Mucosa of descending colon (tissue), 3 donors: ENCODE data around the gene CARD14. TPM values are rescaled to one million over a fixed set of nuclear protein-coding genes. Genes with fewer than 3 reads are reported as not detected.
A peak's percentile ranks its signal among the peaks of the same experiment; 100 is the strongest.

Experiments used
- ATAC-seq: fragments of 200-7000 bp; cut with Tn5 transposase; one replicate; pipeline ENCODE4 v1.9.1; 2020; ENCODE audit warnings: mild to moderate bottlenecking, moderate library complexity
- DNase-seq, 3 donors: peaks; one replicate each; pipeline ENCODE4 v3.0.0-alpha.2; 2020
- H3K36me3 ChIP-seq: fragments of 200-600 bp; one replicate; pipeline ENCODE4 v1.8.0; 2021; ENCODE audit warnings: low read depth, mild to moderate bottlenecking
- H3K4me1 ChIP-seq: fragments of 200-600 bp; one replicate; pipeline ENCODE4 v1.8.0; 2021; ENCODE audit warnings: low read depth, mild to moderate bottlenecking
- H3K4me3 ChIP-seq: fragments of 200-600 bp; one replicate; pipeline ENCODE4 v1.8.0; 2021; ENCODE audit warnings: mild to moderate bottlenecking
- H3K9me3 ChIP-seq: fragments of 200-600 bp; one replicate; pipeline ENCODE4 v1.8.0; 2021; ENCODE audit warnings: mild to moderate bottlenecking
- CTCF ChIP-seq: fragments of 200-600 bp; IDR thresholded peaks from one replicate; pipeline ENCODE4 v1.8.0; 2022; ENCODE audit warnings: antibody characterized with exemption, mild to moderate bottlenecking
- intact Hi-C, 2 donors: fragments of 100-400 bp; cut with DNase I in 1 of 2; cut with micrococcal nuclease in 1 of 2; formaldehyde crosslinking; loops; one replicate each; pipeline versions ENCODE4 v1.11.0 to v1.11.1; 2022; cut with DNase I, micrococcal nuclease
- total RNA-seq, 3 donors: library from RNA; stranded (reverse); fragmentation: NEBNext Ultra II Directional in 2 of 3; extraction: Animal tissue kit (Norgen Biotek cat#: 25700) in 2 of 3; gene quantifications; one replicate each; pipeline versions ENCODE4 v1.2.1 to v1.2.4, GENCODE V29; 2021 to 2023
- donor health status: DM: no; HTN: no; CAD: no; lungs with moderate emphysema.
- donor health status: DM: no; HTN: no; CAD: no.
- donor health status: DM: no; HTN: yes; CAD: no.

The CARD14 gene
- total RNA-seq, 3 donors from 2014 or later: 0.38 to 2.4 (median 1.4) TPM

GRCh38 chr17:80173126-80173525 is 3.3 kb downstream of the CARD14 start:
- no peak for ATAC-seq
- Histone ChIP-seq H3K9me3 (no peaks in the 10 kb centered on the region), H3K4me3 (no peak overlapping the region), H3K36me3 (no peaks in the 10 kb centered on the region), H3K4me1 (no peaks in the 10 kb centered on the region)
- TF ChIP-seq CTCF: no peak
- no peak for DNase-seq
- intact Hi-C loops: no loop called here

GRCh38 chr17:80173916-80174315 is 4.1 kb downstream of the CARD14 start:
- no peak for ATAC-seq
- Histone ChIP-seq H3K36me3 (no peaks in the 10 kb centered on the region), H3K9me3 (no peaks in the 10 kb centered on the region), H3K4me3 (no peak overlapping the region), H3K4me1 (no peaks in the 10 kb centered on the region)
- TF ChIP-seq CTCF: no peak
- no peak for DNase-seq
- intact Hi-C loops: no loop called here

- TF ChIP-seq CTCF: no peak
- H3K4me3 ChIP-seq: no peak overlapping the region
- no peaks in the 10 kb centered on the region for H3K9me3 ChIP-seq
- intact Hi-C loops: no loop called here
- no peaks in the 10 kb centered on the region for H3K36me3 ChIP-seq
- no peak for ATAC-seq
- H3K4me1 ChIP-seq: no peaks in the 10 kb centered on the region
- DNase-seq: no peak
Measured at GRCh38 chr17:80176757-80177156, 6.9 kb downstream of the CARD14 start.

- no peak for TF ChIP-seq CTCF
- no peak overlapping the region for H3K4me3 ChIP-seq
- H3K36me3 ChIP-seq: no peaks in the 10 kb centered on the region
- intact Hi-C loops: no loop called here
- H3K4me1 ChIP-seq: no peaks in the 10 kb centered on the region
- DNase-seq (peak in 2 of 3 donors; percentile 54), ATAC-seq (peak; percentile 88)
- H3K9me3 ChIP-seq: no peaks in the 10 kb centered on the region
Measured at GRCh38 chr17:80177986-80178595, 8.3 kb downstream of the CARD14 start.

GRCh38 chr17:80180192-80180591 is 10.4 kb downstream of the CARD14 start:
- TF ChIP-seq CTCF: no peak
- Histone ChIP-seq H3K4me1 (no peaks in the 10 kb centered on the region), H3K36me3 (no peaks in the 10 kb centered on the region), H3K4me3 (no peak overlapping the region), H3K9me3 (no peaks in the 10 kb centered on the region)
- DNase-seq: no peak
- intact Hi-C loops: no loop called here
- ATAC-seq: no peak

GRCh38 chr17:80181431-80181830 is 11.6 kb downstream of the CARD14 start:
- no peak for DNase-seq
- H3K4me1 ChIP-seq: no peaks in the 10 kb centered on the region
- no peaks in the 10 kb centered on the region for H3K9me3 ChIP-seq
- H3K4me3 ChIP-seq: no peak overlapping the region
- TF ChIP-seq CTCF: no peak
- no peaks in the 10 kb centered on the region for H3K36me3 ChIP-seq
- no peak for ATAC-seq
- intact Hi-C loops: no loop called here
